Measurements from ENCODE around the gene HMHB1. TPM values are rescaled to one million over a fixed set of nuclear protein-coding genes. Genes with fewer than 3 reads are reported as not detected.

Gene HMHB1
- total and polyA plus RNA-seq, 9 donors, result not detected

- no peaks in the 10 kb centered on the region for H3K4me1 ChIP-seq (ENCODE audit: insufficient read depth)
- intact Hi-C loops (cut with DNase I), result no loop called here
- TF ChIP-seq CTCF (IDR thresholded peaks at IDR 0.05) (no peak), EP300 (IDR thresholded peaks at IDR 0.05) (no peak), POLR2A (IDR thresholded peaks at IDR 0.05) (no peak)
- H3K27ac ChIP-seq, result no peak overlapping the region
- 71 to 91% (median 88%) methylated on average over 1 of the region's 1 CpG for WGBS, 3 donors
- no peaks in the 10 kb centered on the region for H3K27me3 ChIP-seq
- H3K4me3 ChIP-seq, result no peak overlapping the region
- no peak for DNase-seq
- no peaks in the 10 kb centered on the region for H3K36me3 ChIP-seq
- H3K9me3 ChIP-seq, result no peaks in the 10 kb centered on the region
These were observed 48.2 kb downstream of the HMHB1 start for GRCh38 chr5:143860211-143860610.

GRCh38 chr5:143862271-143862670 is 50.3 kb downstream of the HMHB1 start:
- TF ChIP-seq CTCF (IDR thresholded peaks at IDR 0.05), result no peak
- TF ChIP-seq EP300 (IDR thresholded peaks at IDR 0.05), result no peak
- no peak for TF ChIP-seq POLR2A (IDR thresholded peaks at IDR 0.05)
- no peaks in the 10 kb centered on the region for H3K4me1 ChIP-seq (ENCODE audit: insufficient read depth)
- H3K36me3 ChIP-seq, result no peaks in the 10 kb centered on the region
- H3K4me3 ChIP-seq, result no peak overlapping the region
- no peaks in the 10 kb centered on the region for H3K27me3 ChIP-seq
- intact Hi-C loops (cut with DNase I), result no loop called here
- no peaks in the 10 kb centered on the region for H3K9me3 ChIP-seq
- no peak overlapping the region for H3K27ac ChIP-seq
- DNase-seq, result no peak

GRCh38 chr5:143865426-143866025 is 53.6 kb downstream of the HMHB1 start:
- no peaks in the 10 kb centered on the region for H3K36me3 ChIP-seq
- H3K27me3 ChIP-seq, result no peaks in the 10 kb centered on the region
- H3K27ac ChIP-seq, result no peak overlapping the region
- no peaks in the 10 kb centered on the region for H3K9me3 ChIP-seq
- intact Hi-C loops (cut with DNase I), result loop anchor here in 1 of 4 donors (1.0 kb wide), 1 partner anchor 25 kb away; no protein-coding TSS in a partner anchor
- TF ChIP-seq CTCF (IDR thresholded peaks at IDR 0.05) (no peak), EP300 (IDR thresholded peaks at IDR 0.05) (no peak), POLR2A (IDR thresholded peaks at IDR 0.05) (no peak)
- H3K4me3 ChIP-seq, result no peak overlapping the region
- WGBS, 3 donors, result 60 to 69% (median 62%) methylated on average over 8 of the region's 8 CpGs
- no peaks in the 10 kb centered on the region for H3K4me1 ChIP-seq (ENCODE audit: insufficient read depth)
- DNase-seq, result no peak

All from ovary (tissue), 9 donors.